Thyroid gland (tissue), 4 donors: ENCODE measurements around the gene KRAS.

Experiments used
- POLR2A ChIP-seq, 2 donors: fragments of 450-650 bp; IDR thresholded peaks; one replicate each; pipeline ENCODE4 v1.6.1; 2017; ENCODE audit warnings: antibody characterized with exemption in 2 of 2, mild to moderate bottlenecking in 2 of 2, moderate library complexity in 1 of 2
- TF ChIP-seq, protein P1 (sequence below), 6 experiments: fragments of 200-600 bp in 3 of 6; fragments of 450-650 bp in 3 of 6; sonication (generic) in 3 of 6; IDR thresholded peaks; one replicate each; pipeline ENCODE4 v1.5.1; 2016 to 2019; ENCODE audit warnings: antibody characterized with exemption in 6 of 6, mild to moderate bottlenecking in 2 of 6, inconsistent platforms in 1 of 6, moderate library complexity in 1 of 6

DNA sequence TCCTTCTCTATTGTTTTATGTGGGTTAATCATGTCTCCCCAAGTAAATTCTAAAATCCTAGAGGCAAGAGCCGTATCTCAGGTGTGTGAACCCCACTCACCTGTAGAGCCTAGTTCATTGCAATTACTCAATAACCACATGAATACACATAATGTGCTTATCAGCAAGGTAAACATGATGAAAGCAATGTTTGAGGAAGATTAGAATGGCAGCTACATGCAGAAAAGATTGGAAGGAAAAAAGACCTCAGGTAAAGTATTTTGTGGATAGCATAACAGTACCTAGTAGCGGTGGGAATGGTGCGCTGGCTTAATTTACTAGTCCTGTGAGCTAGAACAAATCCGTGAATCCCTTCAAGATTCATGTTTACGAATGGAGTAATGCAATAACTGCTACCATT is 5.3 kb upstream of the KRAS start:
- TF ChIP-seq, protein P1, sequence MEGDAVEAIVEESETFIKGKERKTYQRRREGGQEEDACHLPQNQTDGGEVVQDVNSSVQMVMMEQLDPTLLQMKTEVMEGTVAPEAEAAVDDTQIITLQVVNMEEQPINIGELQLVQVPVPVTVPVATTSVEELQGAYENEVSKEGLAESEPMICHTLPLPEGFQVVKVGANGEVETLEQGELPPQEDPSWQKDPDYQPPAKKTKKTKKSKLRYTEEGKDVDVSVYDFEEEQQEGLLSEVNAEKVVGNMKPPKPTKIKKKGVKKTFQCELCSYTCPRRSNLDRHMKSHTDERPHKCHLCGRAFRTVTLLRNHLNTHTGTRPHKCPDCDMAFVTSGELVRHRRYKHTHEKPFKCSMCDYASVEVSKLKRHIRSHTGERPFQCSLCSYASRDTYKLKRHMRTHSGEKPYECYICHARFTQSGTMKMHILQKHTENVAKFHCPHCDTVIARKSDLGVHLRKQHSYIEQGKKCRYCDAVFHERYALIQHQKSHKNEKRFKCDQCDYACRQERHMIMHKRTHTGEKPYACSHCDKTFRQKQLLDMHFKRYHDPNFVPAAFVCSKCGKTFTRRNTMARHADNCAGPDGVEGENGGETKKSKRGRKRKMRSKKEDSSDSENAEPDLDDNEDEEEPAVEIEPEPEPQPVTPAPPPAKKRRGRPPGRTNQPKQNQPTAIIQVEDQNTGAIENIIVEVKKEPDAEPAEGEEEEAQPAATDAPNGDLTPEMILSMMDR (IDR thresholded peaks at IDR 0.05), result no peak
- no peak for TF ChIP-seq POLR2A (IDR thresholded peaks at IDR 0.05)
